Brain microvascular endothelial cell (primary cell): Measurements from ENCODE around the gene ITPRIP.
A peak's percentile ranks its signal among the peaks of the same experiment; 100 is the strongest.

Source experiments
- DNase-seq: peaks from one replicate; pipeline ENCODE4 v3.0.0-alpha.2; 2020
- H3K27ac ChIP-seq: fragments of 250-450 bp; sonication (Bioruptor Pico); 2 replicates; pipeline ENCODE4 v1.5.1; 2020; ENCODE audit warnings: mild to moderate bottlenecking, moderate library complexity
- H3K27me3 ChIP-seq: fragments of 250-450 bp; sonication (Bioruptor Pico); replicated peaks from 2 replicates; pipeline ENCODE4 v1.5.1; 2020; ENCODE audit warnings: mild to moderate bottlenecking
- H3K36me3 ChIP-seq: fragments of 250-450 bp; sonication (Bioruptor Pico); replicated peaks from 2 replicates; pipeline ENCODE4 v1.5.1; 2020; ENCODE audit warnings: mild to moderate bottlenecking
- H3K4me3 ChIP-seq: 2 replicates; pipeline ENCODE4 v1.5.1; 2011; ENCODE audit warnings: low read depth, mild to moderate bottlenecking, control low read depth, low read length, moderate library complexity
- CTCF ChIP-seq: IDR thresholded peaks from 2 replicates; pipeline ENCODE4 v1.5.1; 2011; ENCODE audit warnings: low read depth, mild to moderate bottlenecking, moderate library complexity, low read length, control low read depth, inconsistent platforms; ENCODE audit errors: missing control alignments
- in situ Hi-C: cut with HindIII; loops from 2 replicates; pipeline ENCODE4 v1.10.0; 2017; ENCODE audit warnings: low sequenced_read_pairs, low pct_ligation_motif_present

ITPRIP gene

GRCh38 chr10:104309980-104310978 is 28.0 kb downstream of the ITPRIP start:
- TF ChIP-seq CTCF, result no peak
- in situ Hi-C loops, result no loop called here
- Histone ChIP-seq H3K4me3 (no peak overlapping the region), H3K36me3 (peaks cover 68% of the 10 kb centered on the region), H3K27me3 (no peaks in the 10 kb centered on the region), H3K27ac (peak overlapping the region; percentile 54)
- peak; percentile 80 for DNase-seq

GRCh38 chr10:104308439-104308903 is 29.8 kb downstream of the ITPRIP start:
- no peak for TF ChIP-seq CTCF
- H3K27me3 ChIP-seq, result no peaks in the 10 kb centered on the region
- no peak for DNase-seq
- H3K27ac ChIP-seq, result no peak overlapping the region
- peaks cover 50% of the 10 kb centered on the region for H3K36me3 ChIP-seq
- in situ Hi-C loops, result no loop called here
- no peak overlapping the region for H3K4me3 ChIP-seq

GRCh38 chr10:104307576-104308438 is 30.5 kb downstream of the ITPRIP start:
- in situ Hi-C loops, result no loop called here
- no peak for TF ChIP-seq CTCF
- Histone ChIP-seq H3K27ac (peak overlapping the region; percentile 4), H3K27me3 (no peaks in the 10 kb centered on the region), H3K36me3 (peaks cover 43% of the 10 kb centered on the region), H3K4me3 (no peak overlapping the region)
- peak; percentile 28 for DNase-seq

GRCh38 chr10:104306897-104307296 is 31.4 kb downstream of the ITPRIP start:
- peaks cover 34% of the 10 kb centered on the region for H3K36me3 ChIP-seq

GRCh38 chr10:104304927-104305326 is 33.3 kb downstream of the ITPRIP start:
- peak; percentile 11 for DNase-seq
- Histone ChIP-seq H3K36me3 (peaks cover 16% of the 10 kb centered on the region), H3K4me3 (no peak overlapping the region), H3K27ac (no peak overlapping the region), H3K27me3 (no peaks in the 10 kb centered on the region)
- in situ Hi-C loops, result no loop called here
- TF ChIP-seq CTCF, result no peak

More at GRCh38 chr10:104306897-104307296, 31.4 kb downstream of the ITPRIP start:
- in situ Hi-C loops, result no loop called here
- no peak overlapping the region for H3K4me3 ChIP-seq
- DNase-seq, result peak; percentile 8
- no peaks in the 10 kb centered on the region for H3K27me3 ChIP-seq
- no peak overlapping the region for H3K27ac ChIP-seq
- TF ChIP-seq CTCF, result no peak
